IMR-90 (cell line): ENCODE data around the gene MGAT4A. TPM values are rescaled to one million over a fixed set of nuclear protein-coding genes. Genes with fewer than 3 reads are reported as not detected.

Experiments
- ATAC-seq: fragments of 200-7000 bp; cut with Tn5 transposase; 2 replicates; pipeline ENCODE4 v1.9.1; 2020; ENCODE audit warnings: low read depth, mild to moderate bottlenecking, moderate library complexity
- BruUV-seq: library from RNA; stranded (reverse); fragments of 400-500 nt; replicated peaks from 2 replicates; lab custom pipeline; 2021; lab: Mats Ljungman, UMichigan
- CTCF ChIA-PET: fragments of 300-600 bp; formaldehyde crosslinking; extraction: SDS; loops from one replicate; lab custom pipeline; 2021; ENCODE audit warnings: antibody characterized with exemption; lab: Yijun Ruan, JAX
- POLR2A ChIA-PET: fragments of 300-600 bp; sonication (Branson Sonifier 250); formaldehyde crosslinking; loops from one replicate; lab custom pipeline; 2022; ENCODE audit warnings: antibody characterized with exemption; ENCODE audit not compliant: unreplicated experiment; lab: Charles Lee
- DNase-seq: peaks from one replicate; pipeline ENCODE4 v3.0.0; 2013
- H2AFZ ChIP-seq: replicated peaks from 2 replicates; pipeline ENCODE3; 2013; ENCODE audit warnings: low read length, mild to moderate bottlenecking; ENCODE audit not compliant: poor library complexity
- H2AK5ac ChIP-seq: 2 replicates; pipeline ENCODE4 v1.6.1; 2013; ENCODE audit warnings: low read depth, low read length, inconsistent platforms
- H2AK9ac ChIP-seq: replicated peaks from 2 replicates; pipeline ENCODE3; 2013; ENCODE audit warnings: mild to moderate bottlenecking, low read depth, low read length, moderate library complexity; ENCODE audit not compliant: poor library complexity
- H2BK120ac ChIP-seq: 2 replicates; pipeline ENCODE4 v1.6.1; 2013; ENCODE audit warnings: low read depth, low read length, inconsistent platforms
- H2BK15ac ChIP-seq: 3 replicates; pipeline ENCODE4 v1.6.1; 2013; ENCODE audit warnings: low read depth, low read length, inconsistent platforms
- H2BK20ac ChIP-seq: 2 replicates; pipeline ENCODE4 v1.6.1; 2013; ENCODE audit warnings: low read depth, mild to moderate bottlenecking, inconsistent platforms, low read length, moderate library complexity
- H2BK5ac ChIP-seq: 2 replicates; pipeline ENCODE4 v1.6.1; 2013; ENCODE audit warnings: mild to moderate bottlenecking, low read depth, low read length, inconsistent platforms; ENCODE audit not compliant: poor library complexity, severe bottlenecking
- H3K14ac ChIP-seq: replicated peaks from 2 replicates; pipeline ENCODE4 v1.6.1; 2013; ENCODE audit warnings: low read depth, low read length, inconsistent platforms
- H3K18ac ChIP-seq: 2 replicates; pipeline ENCODE4 v1.6.1; 2013; ENCODE audit warnings: low read depth, low read length, control low read depth
- H3K23ac ChIP-seq: 2 replicates; pipeline ENCODE4 v1.6.1; 2013; ENCODE audit warnings: low read depth, low read length, inconsistent platforms
- H3K27ac ChIP-seq: 2 replicates; pipeline ENCODE4 v1.5.1; 2013; ENCODE audit warnings: mild to moderate bottlenecking, control low read depth, low read length; ENCODE audit not compliant: insufficient read depth
- H3K27me3 ChIP-seq: 2 replicates; pipeline ENCODE4 v1.6.1; 2013; ENCODE audit warnings: low read length; ENCODE audit not compliant: control insufficient read depth, insufficient read depth
- H3K36me3 ChIP-seq: 2 replicates; pipeline ENCODE4 v1.6.1; 2013; ENCODE audit warnings: low read length, mixed read lengths; ENCODE audit not compliant: control insufficient read depth, insufficient read depth
- H3K4ac ChIP-seq: 2 replicates; pipeline ENCODE4 v1.6.1; 2013; ENCODE audit warnings: low read depth, low read length, inconsistent platforms
- H3K4me1 ChIP-seq: 2 replicates; pipeline ENCODE4 v1.6.1; 2013; ENCODE audit warnings: low read length, mixed read lengths; ENCODE audit not compliant: control insufficient read depth, insufficient read depth
- H3K4me2 ChIP-seq: 2 replicates; pipeline ENCODE4 v1.6.1; 2013; ENCODE audit warnings: low read depth, mild to moderate bottlenecking, control low read depth, low read length, moderate library complexity
- H3K4me3 ChIP-seq: 2 replicates; pipeline ENCODE4 v1.5.1; 2013; ENCODE audit warnings: low read depth, mild to moderate bottlenecking, control low read depth, low read length, moderate library complexity; ENCODE audit not compliant: insufficient read depth
- H3K56ac ChIP-seq: 2 replicates; pipeline ENCODE4 v1.6.1; 2013; ENCODE audit warnings: low read length, inconsistent platforms; ENCODE audit not compliant: insufficient read depth; ENCODE audit errors: extremely low read depth
- H3K79me1 ChIP-seq, 2 experiments: 2 replicates each; pipeline ENCODE4 v1.6.1; 2013; ENCODE audit warnings: low read length in 2 of 2, inconsistent platforms in 1 of 2, low read depth in 1 of 2
- H3K9ac ChIP-seq: 2 replicates; pipeline ENCODE4 v1.6.1; 2013; ENCODE audit warnings: low read depth, low read length, control low read depth
- H3K9me1 ChIP-seq: 2 replicates; pipeline ENCODE4 v1.6.1; 2013; ENCODE audit warnings: low read length, inconsistent platforms; ENCODE audit not compliant: insufficient read depth
- H3K9me3 ChIP-seq: 2 replicates; pipeline ENCODE4 v1.6.1; 2013; ENCODE audit warnings: low read length; ENCODE audit not compliant: control insufficient read depth, insufficient read depth
- H4K20me1 ChIP-seq: 2 replicates; pipeline ENCODE4 v1.6.1; 2013; ENCODE audit warnings: low read length, inconsistent platforms; ENCODE audit not compliant: insufficient read depth
- H4K5ac ChIP-seq: 2 replicates; pipeline ENCODE4 v1.6.1; 2013; ENCODE audit warnings: mild to moderate bottlenecking, low read depth, low read length, control low read depth
- H4K8ac ChIP-seq, 2 experiments: 2 replicates each; pipeline ENCODE4 v1.6.1; 2013; ENCODE audit warnings: low read depth in 2 of 2, low read length in 2 of 2, control low read depth in 1 of 2, inconsistent platforms in 1 of 2
- H4K91ac ChIP-seq: 2 replicates; pipeline ENCODE4 v1.6.1; 2013; ENCODE audit warnings: low read depth, low read length, inconsistent platforms; ENCODE audit not compliant: insufficient read depth
- BHLHE40 ChIP-seq: fragments of 150-350 bp; IDR thresholded peaks from 2 replicates; pipeline ENCODE4 v1.6.1; 2016; ENCODE audit warnings: mild to moderate bottlenecking, low read depth, low read length
- CEBPB ChIP-seq: IDR thresholded peaks from 2 replicates; pipeline ENCODE4 v1.6.1; 2012; ENCODE audit warnings: low read depth, low read length, improper control_type of control experiment
- CTCF ChIP-seq: conservative IDR thresholded peaks from 2 replicates; pipeline ENCODE4 v1.5.1; 2012; ENCODE audit warnings: mild to moderate bottlenecking, low read depth, low read length, improper control_type of control experiment
- FOS ChIP-seq: fragments of 150-350 bp; IDR thresholded peaks from 2 replicates; pipeline ENCODE4 v1.6.1; 2016; ENCODE audit warnings: low read depth, low read length
- MAFK ChIP-seq: IDR thresholded peaks from 2 replicates; pipeline ENCODE4 v1.6.1; 2012; ENCODE audit warnings: low read depth, low read length, improper control_type of control experiment
- MXI1 ChIP-seq: IDR thresholded peaks from 2 replicates; pipeline ENCODE4 v1.6.1; 2012; ENCODE audit warnings: low read depth, mild to moderate bottlenecking, low read length, moderate library complexity, borderline replicate concordance
- POLR2A ChIP-seq: IDR thresholded peaks from 2 replicates; pipeline ENCODE4 v1.6.1; 2012; ENCODE audit warnings: mild to moderate bottlenecking, low read depth, low read length
- RAD21 ChIP-seq: IDR thresholded peaks from 2 replicates; pipeline ENCODE4 v1.6.1; 2012; ENCODE audit warnings: low read length, improper control_type of control experiment
- RCOR1 ChIP-seq: IDR thresholded peaks from 2 replicates; pipeline ENCODE4 v1.6.1; 2012; ENCODE audit warnings: mild to moderate bottlenecking, low read length, improper control_type of control experiment; ENCODE audit not compliant: insufficient replicate concordance
- RFX5 ChIP-seq: IDR thresholded peaks from 2 replicates; pipeline ENCODE4 v1.8.0; 2012; ENCODE audit warnings: low read depth, mild to moderate bottlenecking, low read length, moderate library complexity
- SMC3 ChIP-seq: fragments of 150-350 bp; IDR thresholded peaks from 2 replicates; pipeline ENCODE4 v1.6.1; 2016; ENCODE audit warnings: low read depth, mild to moderate bottlenecking, antibody characterized with exemption, low read length, moderate library complexity
- WGBS, 2 experiments: methylation state at CpG; one replicate each; pipeline versions ENCODE4 v1.1.5 to v1.1.7; 2013; ENCODE audit warnings: missing lambda C conversion rate in 2 of 2; ENCODE audit not compliant: insufficient read length in 1 of 2; ENCODE audit errors: extremely low coverage in 2 of 2; 5-methylcytosine and 5-hydroxymethylcytosine counted together
- dilution Hi-C: fragments of 300-500 bp; cut with HindIII; formaldehyde crosslinking; loops from one replicate; pipeline ENCODE4 v1.14.3; 2018; ENCODE audit warnings: low sequenced_read_pairs; ENCODE audit not compliant: unreplicated experiment
- in situ Hi-C: fragments of 300-500 bp; cut with MboI; formaldehyde crosslinking; loops from 3 replicates; pipeline ENCODE4 v1.14.3; 2019; ENCODE audit warnings: low sequenced_read_pairs, inconsistent platforms, mixed read lengths
- intact Hi-C: fragments of 100-400 bp; cut with micrococcal nuclease; formaldehyde crosslinking; loops from 2 replicates; pipeline ENCODE4 v1.10.0; 2022
- polyA plus RNA-seq, 3 experiments: library from polyadenylated mRNA; depleted of rRNA; stranded (reverse); fragments of >200 nt; gene quantifications; 2 replicates each; pipeline ENCODE4 v1.2.3, GENCODE V29; 2012; ENCODE audit warnings: low replicate concordance in 1 of 3
- total RNA-seq: library from RNA; depleted of rRNA; stranded (reverse); fragments of >200 nt; gene quantifications from 2 replicates; pipeline ENCODE4 v1.2.3, GENCODE V29; 2012
- TF ChIP-seq, protein P1 (sequence below): fragments of 150-350 bp; IDR thresholded peaks from 2 replicates; pipeline ENCODE4 v1.6.1; 2017; ENCODE audit warnings: mild to moderate bottlenecking, antibody characterized with exemption, low read length, low read depth
- TF ChIP-seq, protein P2 (sequence below): fragments of 150-350 bp; IDR thresholded peaks from 2 replicates; pipeline ENCODE4 v1.6.1; 2016; ENCODE audit warnings: low read depth, mild to moderate bottlenecking, low read length, moderate library complexity, borderline replicate concordance

Gene MGAT4A
- total and polyA plus RNA-seq, 2 of the 4 experiments (the other 2 are of a cell fraction): under 0.01 TPM; not detected in 1

DNA sequence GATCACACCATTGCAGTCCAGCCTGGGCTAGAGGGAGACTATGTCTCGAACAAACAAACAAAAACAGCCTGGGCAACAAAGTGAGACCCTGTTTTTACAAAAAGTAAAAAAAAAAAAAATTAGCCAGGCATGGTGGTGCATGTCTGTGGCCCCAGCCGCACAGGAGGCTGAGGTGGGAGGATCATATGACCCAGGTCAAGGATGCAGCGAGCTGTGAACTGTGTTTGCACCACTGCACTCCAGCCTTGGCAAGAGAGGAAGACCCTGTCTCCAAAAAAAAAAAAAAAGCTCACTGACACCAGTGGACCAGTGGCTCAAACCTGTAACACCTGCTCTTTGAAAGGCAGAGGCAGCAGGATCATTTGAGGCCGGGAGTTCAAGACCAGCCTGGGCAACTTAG is 82.5 kb downstream of the MGAT4A start:
- H2AK9ac ChIP-seq: no peak overlapping the region
- no peak overlapping the region for H3K4ac ChIP-seq
- BruUV-seq: no TSS peak
- H3K56ac ChIP-seq: no peak overlapping the region
- H3K4me1 ChIP-seq: no peaks in the 10 kb centered on the region
- CTCF ChIA-PET: interaction anchor here (0.6 to 1.6 kb wide), 2 partner anchors 188 to 524 kb away, joined by 3 to 5 read pairs; no protein-coding TSS in a partner anchor
- no peak overlapping the region for H3K9ac ChIP-seq
- no peaks in the 10 kb centered on the region for H4K20me1 ChIP-seq
- no peak overlapping the region for H2BK20ac ChIP-seq
- H2BK120ac ChIP-seq: no peak overlapping the region
- H2AK5ac ChIP-seq: no peak overlapping the region
- no peaks in the 10 kb centered on the region for H3K9me3 ChIP-seq
- no peak overlapping the region for H3K27ac ChIP-seq
- H3K79me1 ChIP-seq: no peaks in the 10 kb centered on the region
- no peak overlapping the region for H4K5ac ChIP-seq
- no peak overlapping the region for H3K23ac ChIP-seq
- peaks cover 4% of the 10 kb centered on the region for H3K27me3 ChIP-seq
- no peaks in the 10 kb centered on the region for H3K9me1 ChIP-seq
- H2BK15ac ChIP-seq: no peak overlapping the region
- no peak for TF ChIP-seq RFX5
- TF ChIP-seq CTCF: no peak
- TF ChIP-seq, protein P1, sequence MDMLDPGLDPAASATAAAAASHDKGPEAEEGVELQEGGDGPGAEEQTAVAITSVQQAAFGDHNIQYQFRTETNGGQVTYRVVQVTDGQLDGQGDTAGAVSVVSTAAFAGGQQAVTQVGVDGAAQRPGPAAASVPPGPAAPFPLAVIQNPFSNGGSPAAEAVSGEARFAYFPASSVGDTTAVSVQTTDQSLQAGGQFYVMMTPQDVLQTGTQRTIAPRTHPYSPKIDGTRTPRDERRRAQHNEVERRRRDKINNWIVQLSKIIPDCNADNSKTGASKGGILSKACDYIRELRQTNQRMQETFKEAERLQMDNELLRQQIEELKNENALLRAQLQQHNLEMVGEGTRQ: no peak
- no peak for TF ChIP-seq BHLHE40
- TF ChIP-seq RCOR1: no peak
- no peak for TF ChIP-seq MXI1
- TF ChIP-seq RAD21: no peak
- TF ChIP-seq FOS: no peak
- no peak for TF ChIP-seq SMC3
- TF ChIP-seq, protein P2, sequence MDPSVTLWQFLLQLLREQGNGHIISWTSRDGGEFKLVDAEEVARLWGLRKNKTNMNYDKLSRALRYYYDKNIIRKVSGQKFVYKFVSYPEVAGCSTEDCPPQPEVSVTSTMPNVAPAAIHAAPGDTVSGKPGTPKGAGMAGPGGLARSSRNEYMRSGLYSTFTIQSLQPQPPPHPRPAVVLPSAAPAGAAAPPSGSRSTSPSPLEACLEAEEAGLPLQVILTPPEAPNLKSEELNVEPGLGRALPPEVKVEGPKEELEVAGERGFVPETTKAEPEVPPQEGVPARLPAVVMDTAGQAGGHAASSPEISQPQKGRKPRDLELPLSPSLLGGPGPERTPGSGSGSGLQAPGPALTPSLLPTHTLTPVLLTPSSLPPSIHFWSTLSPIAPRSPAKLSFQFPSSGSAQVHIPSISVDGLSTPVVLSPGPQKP: no peak
- no peak for TF ChIP-seq MAFK
- TF ChIP-seq POLR2A: no peak
- TF ChIP-seq CEBPB: no peak
- intact Hi-C loops (no loop called here), dilution Hi-C loops (no loop called here), in situ Hi-C loops (loop anchor here (5.0 to 25.0 kb wide), 3 partner anchors 196 to 864 kb away; no protein-coding TSS in a partner anchor)
- ATAC-seq (no peak), DNase-seq (no peak)
- H3K18ac ChIP-seq: no peak overlapping the region
- no CpG with 5 or more reads among the region's 4 CpGs for WGBS, 2 experiments
- H3K14ac ChIP-seq: no peak overlapping the region
- H4K8ac ChIP-seq: no peak overlapping the region
- no peak overlapping the region for H3K4me2 ChIP-seq
- no peak overlapping the region for H2AFZ ChIP-seq
- POLR2A ChIA-PET: no interaction called here
- no peak overlapping the region for H3K4me3 ChIP-seq
- no peak overlapping the region for H4K91ac ChIP-seq
- H3K36me3 ChIP-seq: no peaks in the 10 kb centered on the region
- H2BK5ac ChIP-seq: no peak overlapping the region
